ENCODE measurements around the gene LMNTD2.
"Not testable (repeated sequence)": the region's sequence is repeated elsewhere in the genome, so short reads cannot be mapped to it uniquely, and the experiment has no call there.

Gene LMNTD2

GRCh38 chr11:518463-519202 is 41.9 kb downstream of the LMNTD2 start:
- Histone ChIP-seq H3K4me3 (ENCODE audit: low read depth, low read length) (no peak overlapping the region), H3K9me3 (ENCODE audit: control insufficient read depth, low read length) (no peaks in the 10 kb centered on the region), H3K4me2 (ENCODE audit: low read length) (peak overlapping the region; percentile 53), H3K79me2 (no peaks in the 10 kb centered on the region), H3K9ac (no peak overlapping the region), H2AFZ (no peak overlapping the region), H3K36me3 (ENCODE audit: control insufficient read depth, insufficient read depth, low read length) (no peaks in the 10 kb centered on the region), H3K4me1 (no peaks in the 10 kb centered on the region), H3K27me3 (ENCODE audit: control insufficient read depth, insufficient read depth, low read length) (no peaks in the 10 kb centered on the region), H3K27ac (peak overlapping the region; percentile 39)
- peak; percentile 65 for TF ChIP-seq CTCF (IDR thresholded peaks at IDR 0.05)

GRCh38 chr11:516918-517685 is 43.4 kb downstream of the LMNTD2 start:
- not testable (repeated sequence) for H3K9ac ChIP-seq; H3K27me3 ChIP-seq (ENCODE audit: control insufficient read depth, insufficient read depth, low read length); H3K4me2 ChIP-seq (ENCODE audit: low read length); H2AFZ ChIP-seq; H3K27ac ChIP-seq; H3K36me3 ChIP-seq (ENCODE audit: control insufficient read depth, insufficient read depth, low read length); H3K4me1 ChIP-seq; H3K79me2 ChIP-seq; H3K4me3 ChIP-seq (ENCODE audit: low read depth, low read length); H3K9me3 ChIP-seq (ENCODE audit: control insufficient read depth, low read length)

- H3K27me3 ChIP-seq (ENCODE audit: control insufficient read depth, insufficient read depth, low read length) = no peaks in the 10 kb centered on the region
- H3K4me1 ChIP-seq = no peaks in the 10 kb centered on the region
- no peak overlapping the region for H3K4me3 ChIP-seq (ENCODE audit: low read depth, low read length)
- H3K4me2 ChIP-seq (ENCODE audit: low read length) = no peak overlapping the region
- no peaks in the 10 kb centered on the region for H3K9me3 ChIP-seq (ENCODE audit: control insufficient read depth, low read length)
- H2AFZ ChIP-seq = no peak overlapping the region
- no peak overlapping the region for H3K27ac ChIP-seq
- H3K36me3 ChIP-seq (ENCODE audit: control insufficient read depth, insufficient read depth, low read length) = no peaks in the 10 kb centered on the region
- TF ChIP-seq CTCF (IDR thresholded peaks at IDR 0.05) = no peak
- H3K79me2 ChIP-seq = no peaks in the 10 kb centered on the region
- no peak overlapping the region for H3K9ac ChIP-seq
Observed at GRCh38 chr11:516400-516799, 44.1 kb downstream of the LMNTD2 start.

GRCh38 chr11:515131-515530 is 45.4 kb downstream of the LMNTD2 start:
- TF ChIP-seq CTCF (IDR thresholded peaks at IDR 0.05) = no peak
- H3K9ac ChIP-seq = no peak overlapping the region
- H3K36me3 ChIP-seq (ENCODE audit: control insufficient read depth, insufficient read depth, low read length) = no peaks in the 10 kb centered on the region
- no peak overlapping the region for H2AFZ ChIP-seq
- H3K27me3 ChIP-seq (ENCODE audit: control insufficient read depth, insufficient read depth, low read length) = no peaks in the 10 kb centered on the region
- no peaks in the 10 kb centered on the region for H3K79me2 ChIP-seq
- H3K9me3 ChIP-seq (ENCODE audit: control insufficient read depth, low read length) = no peaks in the 10 kb centered on the region
- H3K27ac ChIP-seq = no peak overlapping the region
- H3K4me2 ChIP-seq (ENCODE audit: low read length) = no peak overlapping the region
- no peak overlapping the region for H3K4me3 ChIP-seq (ENCODE audit: low read depth, low read length)
- H3K4me1 ChIP-seq = no peaks in the 10 kb centered on the region

GRCh38 chr11:514606-515005 is 45.9 kb downstream of the LMNTD2 start:
- H3K27ac ChIP-seq = no peak overlapping the region

More at GRCh38 chr11:514606-515005, 45.9 kb downstream of the LMNTD2 start:
- no peak for TF ChIP-seq CTCF (IDR thresholded peaks at IDR 0.05)
- no peak overlapping the region for H3K4me2 ChIP-seq (ENCODE audit: low read length)
- H2AFZ ChIP-seq = no peak overlapping the region
- H3K4me3 ChIP-seq (ENCODE audit: low read depth, low read length) = no peak overlapping the region
- no peaks in the 10 kb centered on the region for H3K9me3 ChIP-seq (ENCODE audit: control insufficient read depth, low read length)
- no peaks in the 10 kb centered on the region for H3K4me1 ChIP-seq
- H3K27me3 ChIP-seq (ENCODE audit: control insufficient read depth, insufficient read depth, low read length) = no peaks in the 10 kb centered on the region
- no peak overlapping the region for H3K9ac ChIP-seq
- H3K36me3 ChIP-seq (ENCODE audit: control insufficient read depth, insufficient read depth, low read length) = no peaks in the 10 kb centered on the region
- H3K79me2 ChIP-seq = no peaks in the 10 kb centered on the region
